Measurements from ENCODE around the gene METTL25.

Gene METTL25

GRCh38 chr12:82473111-82473754, 114.9 kb downstream of the METTL25 start:
- no peak for DNase-seq (ENCODE audit: low spot score)

GRCh38 chr12:82474181-82474797, 116.0 kb downstream of the METTL25 start:
- no peak for DNase-seq (ENCODE audit: low spot score)

DNA sequence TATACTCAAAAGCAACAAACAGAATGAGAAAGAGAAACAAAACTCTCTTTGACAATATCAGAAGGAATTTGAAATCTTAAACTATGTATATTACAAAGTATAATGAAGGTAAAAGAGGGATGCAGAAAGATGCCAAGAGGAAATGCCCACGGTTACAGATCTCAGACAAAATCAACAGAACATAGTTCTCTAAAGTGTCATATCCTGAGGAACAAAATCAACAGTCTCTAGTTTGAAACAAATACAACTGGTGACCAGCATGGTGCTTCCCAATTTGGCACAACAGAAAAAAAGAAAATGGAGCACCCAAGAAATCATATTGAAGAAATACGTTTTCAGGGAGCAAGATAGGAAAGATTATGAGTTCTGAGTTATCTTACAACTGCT, 116.5 kb downstream of the METTL25 start:
- DNase-seq (ENCODE audit: low spot score): no peak

GRCh38 chr12:82475211-82475610, 116.9 kb downstream of the METTL25 start:
- no peak for DNase-seq (ENCODE audit: low spot score)

- no peak for DNase-seq (ENCODE audit: low spot score)
These were observed 118.2 kb downstream of the METTL25 start for GRCh38 chr12:82476511-82476910.

DNA sequence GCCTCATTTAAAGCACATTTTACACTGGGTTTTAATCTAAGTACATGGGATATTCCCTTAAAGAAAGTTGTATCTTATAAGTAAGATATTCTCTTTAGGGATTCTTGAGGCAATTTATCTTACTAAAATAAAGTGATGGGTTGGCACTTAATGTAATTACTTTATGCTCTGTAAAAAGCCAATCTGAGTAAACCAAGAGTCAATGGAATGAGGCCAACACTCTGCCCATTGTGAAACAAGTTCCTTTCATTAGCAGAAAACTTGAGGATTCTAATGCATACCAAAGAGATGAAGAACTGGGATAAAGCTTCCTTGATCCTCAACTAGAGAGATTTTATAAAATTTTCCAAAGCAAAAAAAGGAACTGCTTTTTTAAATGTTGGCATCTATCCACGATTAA, 121.2 kb downstream of the METTL25 start:
- peak; percentile 53 for DNase-seq (ENCODE audit: low spot score)

- DNase-seq (ENCODE audit: low spot score): no peak
These were observed 122.3 kb downstream of the METTL25 start for GRCh38 chr12:82480606-82481005.

DNA sequence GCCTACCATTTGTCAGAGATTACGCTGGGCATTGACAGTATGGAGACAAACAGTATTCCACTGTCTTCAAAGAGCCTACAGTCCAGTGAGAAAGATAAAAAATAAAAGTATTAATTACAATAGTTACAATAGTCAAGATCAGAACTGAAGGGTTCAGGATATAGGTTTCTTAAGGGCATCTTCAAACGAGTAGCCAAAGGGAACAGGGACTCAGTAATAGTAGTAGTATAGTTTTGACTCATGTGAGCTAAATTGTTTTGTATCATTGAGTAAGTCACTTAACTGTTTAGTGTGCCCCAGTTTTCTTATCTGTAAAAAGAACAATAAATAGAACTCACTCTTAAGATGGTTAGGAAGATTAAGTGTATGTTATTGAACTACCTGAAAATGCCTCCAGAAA, 123.6 kb downstream of the METTL25 start:
- DNase-seq (ENCODE audit: low spot score): no peak

DNA sequence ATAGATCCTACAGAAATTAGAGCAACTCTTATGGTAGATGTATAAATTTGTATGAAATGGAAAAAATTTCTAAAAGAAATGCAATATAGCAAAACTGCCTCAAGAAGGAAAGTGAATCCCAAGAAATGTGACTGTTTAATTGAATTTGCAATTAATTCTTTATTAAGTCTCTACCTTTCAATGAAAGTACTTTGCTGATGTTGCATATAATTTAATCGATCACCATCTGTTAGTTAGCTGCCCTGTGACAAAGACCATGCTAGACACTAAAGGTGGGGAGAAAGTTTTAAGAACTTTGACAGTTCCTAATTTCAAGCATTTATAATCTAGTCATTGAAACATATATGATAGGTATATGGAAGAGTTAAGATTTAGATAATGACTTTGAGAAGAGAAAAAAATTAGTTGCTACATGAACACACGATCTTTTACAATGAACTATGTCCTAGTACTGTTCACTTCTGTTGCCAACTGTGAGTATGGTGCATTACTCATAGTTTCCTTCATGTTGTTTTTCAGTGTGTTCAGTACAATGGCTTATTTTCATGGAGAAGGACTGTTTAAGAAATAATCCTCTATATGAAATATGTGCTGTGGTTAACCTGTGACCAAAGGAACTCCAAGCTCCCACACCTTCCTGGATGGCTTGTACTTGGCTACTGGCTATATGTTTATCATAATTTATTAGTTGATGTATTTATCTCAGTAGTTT, 128.4 kb downstream of the METTL25 start:
- DNase-seq (ENCODE audit: low spot score): no peak

DNA sequence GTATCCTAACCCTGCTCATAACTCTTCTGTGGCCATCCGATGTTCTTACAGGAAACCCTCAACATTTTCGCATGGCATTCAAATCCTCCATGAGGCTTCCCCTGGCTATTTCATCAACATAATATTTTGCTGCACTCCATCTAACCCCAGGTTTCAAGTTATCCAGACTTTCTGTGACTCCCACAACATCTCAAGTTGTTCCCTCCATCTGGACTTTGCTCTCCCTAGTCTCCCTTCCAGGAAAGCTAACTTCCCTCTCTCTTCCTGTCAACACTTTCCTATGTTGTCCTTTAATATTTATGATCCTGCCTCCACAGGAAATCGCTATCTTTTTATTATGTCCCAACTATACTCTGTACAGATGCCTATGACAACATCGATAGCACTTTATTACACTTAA, 146.1 kb downstream of the METTL25 start:
- DNase-seq (ENCODE audit: low spot score): no peak

DNA sequence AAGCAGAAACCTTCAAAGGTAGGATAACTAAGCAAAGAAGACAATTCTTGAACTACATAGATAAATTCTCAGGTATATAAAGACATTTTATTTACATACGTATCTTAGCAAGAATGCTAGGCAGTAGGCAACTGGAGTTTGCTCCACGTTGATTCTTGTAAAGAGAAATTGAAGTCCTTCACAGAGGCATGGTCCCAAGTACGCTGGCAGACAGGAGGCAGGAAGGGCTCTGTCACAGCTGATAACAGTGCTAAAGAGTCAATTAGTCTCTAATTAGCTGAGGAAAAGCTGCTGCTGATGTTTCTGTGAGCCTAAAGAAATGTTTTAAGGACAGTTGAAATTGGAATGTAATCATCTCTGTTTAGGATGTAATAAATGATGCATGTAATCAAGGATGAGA, 146.8 kb downstream of the METTL25 start:
- no peak for DNase-seq (ENCODE audit: low spot score)

DNA sequence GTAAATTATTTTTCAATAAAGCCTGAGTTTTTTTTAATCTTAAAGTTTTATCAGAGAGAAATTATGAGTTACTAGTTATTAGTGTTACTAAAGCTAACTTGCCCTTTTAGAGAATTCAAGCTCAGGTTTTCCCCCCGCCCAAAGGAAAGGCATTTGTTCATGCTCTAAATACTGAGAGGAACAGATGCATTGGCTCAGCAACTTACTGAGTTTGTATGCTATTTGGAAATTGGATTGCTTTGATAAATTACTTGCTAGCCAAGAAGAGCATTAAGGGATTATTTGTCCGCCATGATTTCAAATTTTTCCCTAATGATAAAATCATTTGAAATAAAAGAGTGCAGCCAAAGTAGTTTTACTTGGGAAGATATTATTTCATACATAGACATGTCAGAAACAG, 149.4 kb downstream of the METTL25 start:
- no peak for DNase-seq (ENCODE audit: low spot score)

DNA sequence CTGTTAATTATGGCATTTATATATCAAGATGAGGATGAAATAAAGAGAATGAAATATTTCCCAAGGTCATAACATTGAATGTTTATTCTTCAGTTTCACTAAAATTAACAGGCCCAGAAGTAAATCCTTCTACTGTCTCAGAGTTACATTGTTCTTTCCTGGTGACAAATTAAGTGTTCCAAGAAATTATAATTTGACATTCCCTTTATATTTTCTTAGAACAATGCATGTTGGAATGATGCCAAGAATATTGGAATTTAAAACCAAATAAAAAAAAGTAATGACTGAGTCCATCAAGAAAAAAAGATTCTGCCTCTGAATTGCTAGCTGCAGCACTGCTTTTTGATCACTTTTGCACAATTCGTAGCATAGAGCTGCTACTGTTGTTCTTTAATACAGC, 152.1 kb downstream of the METTL25 start:
- DNase-seq (ENCODE audit: low spot score): no peak

DNA sequence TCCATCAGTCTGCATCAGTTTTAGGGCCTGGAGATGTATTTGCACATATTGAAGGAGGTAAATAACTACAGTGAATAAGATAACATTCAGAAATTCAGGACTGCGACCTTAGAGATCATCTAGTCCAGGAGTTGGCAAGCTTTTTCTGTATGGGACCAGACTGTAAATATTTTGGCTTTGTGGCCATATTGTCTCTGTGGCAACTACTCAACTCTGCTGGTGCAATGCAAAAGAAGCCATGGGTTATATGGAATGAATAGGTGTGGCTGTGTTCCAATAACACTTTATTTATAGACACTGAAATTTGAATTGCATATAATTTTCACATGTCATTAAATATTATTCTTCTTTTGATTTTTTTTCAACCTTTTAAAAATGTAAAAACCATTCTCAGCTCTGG, 156.6 kb downstream of the METTL25 start:
- DNase-seq (ENCODE audit: low spot score): no peak

- no peak for DNase-seq (ENCODE audit: low spot score)
These were observed 157.3 kb downstream of the METTL25 start for GRCh38 chr12:82515652-82516051.

- peak; percentile 5 for DNase-seq (ENCODE audit: low spot score)
These were observed 158.7 kb downstream of the METTL25 start for GRCh38 chr12:82517027-82517426.

- DNase-seq (ENCODE audit: low spot score): no peak
These were observed 159.5 kb downstream of the METTL25 start for GRCh38 chr12:82517808-82518207.

GRCh38 chr12:82519510-82519909, 161.2 kb downstream of the METTL25 start:
- DNase-seq (ENCODE audit: low spot score): no peak

DNA sequence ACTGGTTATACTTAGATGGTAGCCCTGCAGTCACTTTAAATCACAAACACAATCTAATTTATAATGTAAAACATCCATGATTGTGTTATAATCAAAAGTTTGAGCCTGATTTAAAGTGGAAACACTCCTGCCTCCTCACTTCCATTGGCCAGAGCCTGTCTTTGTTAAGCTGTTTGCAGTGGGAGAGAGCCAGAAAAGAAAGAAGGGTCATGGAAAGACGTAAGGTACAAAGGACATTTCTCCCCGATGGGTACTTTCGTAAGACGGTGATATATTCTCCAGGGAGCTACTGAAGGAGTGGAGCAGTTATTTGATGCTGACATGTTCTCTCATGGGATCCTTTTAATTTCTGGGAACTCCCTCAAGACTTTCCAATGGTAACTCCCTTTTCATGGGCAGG, 164.0 kb downstream of the METTL25 start:
- DNase-seq (ENCODE audit: low spot score): no peak

GRCh38 chr12:82522762-82523161, 164.4 kb downstream of the METTL25 start:
- DNase-seq (ENCODE audit: low spot score): no peak

- no peak for DNase-seq (ENCODE audit: low spot score)
These were observed 165.7 kb downstream of the METTL25 start for GRCh38 chr12:82523996-82524395.

DNA sequence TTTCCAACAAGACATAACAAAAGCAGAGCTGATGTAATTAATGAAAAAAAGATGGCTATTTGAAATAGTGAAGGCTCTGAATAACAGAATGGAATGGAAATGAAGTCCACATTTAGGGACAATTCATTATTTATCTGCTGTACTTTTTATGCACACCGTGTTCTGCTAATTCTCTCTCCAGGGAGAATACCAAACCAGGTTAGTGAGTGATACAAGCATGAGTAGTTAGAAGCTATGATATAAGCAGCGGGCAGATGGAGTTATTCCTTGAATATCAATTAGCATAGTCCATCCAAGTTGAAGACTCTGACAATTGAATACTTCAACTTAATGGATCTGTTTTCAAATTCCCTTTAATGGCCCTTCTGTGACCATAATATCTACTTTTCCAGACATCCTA, 166.3 kb downstream of the METTL25 start:
- DNase-seq (ENCODE audit: low spot score): no peak

GRCh38 chr12:82525616-82526015, 167.3 kb downstream of the METTL25 start:
- no peak for DNase-seq (ENCODE audit: low spot score)

Data from GM03348 (cell line).